Measurements from ENCODE around the gene HRCT1. TPM values are rescaled to one million over a fixed set of nuclear protein-coding genes. Genes with fewer than 3 reads are reported as not detected.

Gene HRCT1
- polyA plus RNA-seq, 1 donor from 2014 or later, result not detected

GRCh38 chr9:35864695-35865255, 41.2 kb upstream of the HRCT1 start:
- H3K9ac ChIP-seq (ENCODE audit: low read length), result no peak overlapping the region
- H3F3A ChIP-seq (ENCODE audit: insufficient read depth, low read length, poor library complexity, severe bottlenecking), result no peaks in the 10 kb centered on the region
- no peak overlapping the region for H3K4me2 ChIP-seq (ENCODE audit: low read length)
- no peak overlapping the region for H3K4me3 ChIP-seq (ENCODE audit: low read length)
- no peaks in the 10 kb centered on the region for H3K9me2 ChIP-seq (ENCODE audit: insufficient read depth, low read length)
- no peak overlapping the region for H3K27ac ChIP-seq (ENCODE audit: low read length)
- H3K9me3 ChIP-seq (ENCODE audit: low read length), result no peaks in the 10 kb centered on the region
- H3K36me3 ChIP-seq (ENCODE audit: insufficient read depth, low read length), result no peaks in the 10 kb centered on the region
- no peaks in the 10 kb centered on the region for H3K79me2 ChIP-seq (replicated peaks; ENCODE audit: insufficient read depth, low read length)
- TF ChIP-seq RAD21 (conservative IDR thresholded peaks at IDR 0.05), result no peak
- no peak for TF ChIP-seq TAF1 (IDR thresholded peaks at IDR 0.05; ENCODE audit: low read depth)
- no peak for TF ChIP-seq REST (IDR thresholded peaks at IDR 0.05; ENCODE audit: borderline replicate concordance)
- no peak for TF ChIP-seq CTCF (IDR thresholded peaks at IDR 0.05; ENCODE audit: poor library complexity, severe bottlenecking)
- no peak for TF ChIP-seq EP300 (conservative IDR thresholded peaks at IDR 0.05; ENCODE audit: poor library complexity, severe bottlenecking)
- TF ChIP-seq EZH2 (IDR thresholded peaks at IDR 0.05; ENCODE audit: borderline replicate concordance, insufficient read depth, low read length, poor library complexity, severe bottlenecking), result no peak
- TF ChIP-seq SMC3 (conservative IDR thresholded peaks at IDR 0.05; ENCODE audit: poor library complexity), result no peak
- TF ChIP-seq MXI1 (conservative IDR thresholded peaks at IDR 0.05; ENCODE audit: poor library complexity, severe bottlenecking), result no peak
- no peak for TF ChIP-seq POLR2AphosphoS5 (IDR thresholded peaks at IDR 0.05)
- no peaks in the 10 kb centered on the region for H3K27me3 ChIP-seq (ENCODE audit: insufficient read depth, low read depth, low read length)
- no peak overlapping the region for H2AFZ ChIP-seq (ENCODE audit: low read depth, low read length)
- H4K20me1 ChIP-seq (ENCODE audit: insufficient read depth), result no peaks in the 10 kb centered on the region

GRCh38 chr9:35867538-35867937, 38.5 kb upstream of the HRCT1 start:
- Histone ChIP-seq H3K36me3 (ENCODE audit: insufficient read depth, low read length) (no peaks in the 10 kb centered on the region), H3K4me2 (ENCODE audit: low read length) (no peak overlapping the region)
- no peak for TF ChIP-seq POLR2AphosphoS5 (IDR thresholded peaks at IDR 0.05)
- no peak for TF ChIP-seq MXI1 (conservative IDR thresholded peaks at IDR 0.05; ENCODE audit: poor library complexity, severe bottlenecking)
- no peak for TF ChIP-seq TAF1 (IDR thresholded peaks at IDR 0.05; ENCODE audit: low read depth)
- no peak for TF ChIP-seq CTCF (IDR thresholded peaks at IDR 0.05; ENCODE audit: poor library complexity, severe bottlenecking)
- no peak for TF ChIP-seq SMC3 (conservative IDR thresholded peaks at IDR 0.05; ENCODE audit: poor library complexity)
- TF ChIP-seq REST (IDR thresholded peaks at IDR 0.05; ENCODE audit: borderline replicate concordance), result no peak
- TF ChIP-seq RAD21 (conservative IDR thresholded peaks at IDR 0.05), result no peak
- no peak for TF ChIP-seq EZH2 (IDR thresholded peaks at IDR 0.05; ENCODE audit: borderline replicate concordance, insufficient read depth, low read length, poor library complexity, severe bottlenecking)
- TF ChIP-seq EP300 (conservative IDR thresholded peaks at IDR 0.05; ENCODE audit: poor library complexity, severe bottlenecking), result no peak

More at GRCh38 chr9:35867538-35867937, 38.5 kb upstream of the HRCT1 start:
- H3K27ac ChIP-seq (ENCODE audit: low read length), result no peak overlapping the region
- no peaks in the 10 kb centered on the region for H3K9me3 ChIP-seq (ENCODE audit: low read length)
- no peaks in the 10 kb centered on the region for H3K27me3 ChIP-seq (ENCODE audit: insufficient read depth, low read depth, low read length)
- no peak overlapping the region for H3K4me3 ChIP-seq (ENCODE audit: low read length)
- no peaks in the 10 kb centered on the region for H3F3A ChIP-seq (ENCODE audit: insufficient read depth, low read length, poor library complexity, severe bottlenecking)
- H3K9ac ChIP-seq (ENCODE audit: low read length), result no peak overlapping the region
- no peaks in the 10 kb centered on the region for H3K79me2 ChIP-seq (replicated peaks; ENCODE audit: insufficient read depth, low read length)
- H2AFZ ChIP-seq (ENCODE audit: low read depth, low read length), result no peak overlapping the region
- no peaks in the 10 kb centered on the region for H4K20me1 ChIP-seq (ENCODE audit: insufficient read depth)
- H3K9me2 ChIP-seq (ENCODE audit: insufficient read depth, low read length), result no peaks in the 10 kb centered on the region
